GM21723 (cell line): Measurements from ENCODE around the gene TXNDC9.
"Not testable (repeated sequence)": the region's sequence is repeated elsewhere in the genome, so short reads cannot be mapped to it uniquely, and the experiment has no call there.

Experiments used
- ATAC-seq: cut with Tn5 transposase; IDR thresholded peaks from one replicate; pipeline ENCODE4 v1.9.1; 2021; ENCODE audit warnings: mild to moderate bottlenecking, moderate library complexity; ENCODE audit not compliant: unreplicated experiment

The TXNDC9 gene

DNA sequence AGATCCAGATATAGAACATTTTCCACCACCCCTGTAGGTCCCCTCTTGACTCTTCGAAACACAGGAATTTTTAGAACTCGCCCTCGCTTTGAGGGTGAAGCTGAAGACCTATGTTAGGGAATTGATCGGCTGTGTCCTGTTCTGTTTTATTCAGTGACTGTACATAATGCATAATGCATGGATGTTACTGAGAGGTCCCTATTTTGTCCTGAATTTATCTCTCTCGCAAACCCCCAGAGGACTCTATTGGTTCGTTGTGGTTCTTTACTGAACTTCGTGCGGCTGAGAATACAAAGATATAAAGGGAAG, 625 bp upstream of the TXNDC9 start:
- ATAC-seq = peak; percentile 12

DNA sequence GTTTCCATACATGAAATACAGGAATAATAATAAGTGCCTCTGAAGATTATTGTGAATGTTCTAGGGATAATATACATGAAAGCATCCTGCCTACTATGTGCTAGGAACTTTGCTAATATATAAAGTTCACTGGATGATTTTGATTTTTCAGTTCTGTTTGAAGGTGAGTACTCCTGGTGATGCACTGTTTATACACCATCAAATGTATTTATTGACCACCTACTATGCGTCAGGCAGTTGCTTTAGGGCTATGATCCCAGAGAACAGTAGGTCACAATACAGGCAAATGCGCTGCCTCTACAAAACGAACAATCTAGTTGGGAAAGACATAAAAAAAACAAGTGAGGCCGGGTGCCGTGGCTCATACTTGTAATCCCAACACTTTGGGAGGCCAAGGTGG, 10.7 kb downstream of the TXNDC9 start:
- ATAC-seq = no peak

DNA sequence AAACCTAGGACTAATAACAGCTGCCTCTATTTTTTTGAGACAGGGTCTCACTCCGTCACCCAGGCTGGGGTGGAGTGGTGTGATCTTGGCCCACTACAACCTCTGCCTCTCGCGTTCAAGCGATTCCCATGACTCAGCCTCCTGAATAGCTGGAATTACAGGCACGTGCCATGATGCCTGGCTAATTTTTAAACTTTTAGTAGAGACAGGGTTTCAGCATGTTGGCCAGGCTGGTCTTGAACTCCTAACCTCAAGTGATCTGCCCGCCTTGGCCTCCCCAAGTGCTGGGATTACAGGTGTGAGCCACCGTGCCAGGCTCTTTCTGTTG, 18.3 kb downstream of the TXNDC9 start:
- not testable (repeated sequence) for ATAC-seq

DNA sequence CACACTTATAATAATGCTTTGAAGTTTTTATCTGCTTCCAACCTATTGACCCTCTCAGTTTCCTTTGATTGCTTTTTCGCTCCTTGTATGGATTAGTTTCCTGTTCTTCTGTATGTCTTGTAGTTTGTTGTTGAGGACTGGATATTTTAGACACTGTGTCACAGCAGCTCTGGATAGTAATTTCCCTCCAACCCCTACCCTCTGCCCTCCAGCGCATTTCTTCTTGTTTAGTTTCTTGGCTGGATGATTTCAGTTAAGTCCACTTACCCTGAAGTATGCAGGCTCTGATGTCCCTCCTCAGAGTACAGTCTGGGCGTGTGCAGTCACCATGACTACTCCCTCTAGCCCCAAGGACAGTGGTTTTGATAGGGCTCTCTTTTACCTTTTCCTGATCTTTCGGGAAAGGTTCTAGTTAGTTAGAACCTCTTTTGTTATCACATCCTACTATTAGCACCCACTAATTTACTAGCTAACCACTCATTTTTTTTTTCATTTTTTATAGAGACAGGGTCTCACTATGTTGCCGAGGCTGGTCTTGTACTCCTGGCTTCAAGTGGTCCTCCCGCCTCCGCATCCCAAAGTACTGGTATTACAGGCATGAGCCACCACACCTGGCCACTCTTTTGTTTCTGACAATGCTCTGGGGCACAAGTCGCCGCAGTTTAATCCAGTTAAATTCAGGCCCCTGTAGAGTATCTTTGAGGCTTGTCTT, 18.8 kb downstream of the TXNDC9 start:
- ATAC-seq = no peak

GRCh38 chr2:99301097-99301496, 35.0 kb downstream of the TXNDC9 start, which contains the start of gene LYG1:
Gene LYG1, minus strand, starts transcription at chr2:99301197. Its CDS starts 5,527 bp downstream, at chr2:99295670.
- ATAC-seq = not testable (repeated sequence)

DNA sequence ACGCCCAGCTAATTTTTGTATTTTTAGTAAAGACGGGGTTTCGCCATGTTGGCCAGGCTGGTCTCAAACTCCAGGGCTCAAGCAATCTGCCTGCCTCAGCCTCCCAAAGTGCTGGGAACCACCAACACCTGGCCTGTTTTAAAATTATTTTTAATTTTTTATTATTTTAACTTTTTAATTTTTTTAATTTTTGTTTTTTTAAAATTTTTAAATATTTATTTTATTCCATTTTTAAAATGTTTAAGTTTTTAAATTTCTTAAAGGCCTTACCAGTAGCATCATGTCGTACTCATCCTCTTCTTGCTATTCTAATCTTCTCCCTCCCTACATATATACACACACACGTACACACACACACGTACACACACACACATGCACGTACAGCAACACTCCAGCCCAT, 36.6 kb downstream of the TXNDC9 start:
- no peak for ATAC-seq

- ATAC-seq = no peak
Observed at GRCh38 chr2:99297994-99298393, 38.1 kb downstream of the TXNDC9 start.

DNA sequence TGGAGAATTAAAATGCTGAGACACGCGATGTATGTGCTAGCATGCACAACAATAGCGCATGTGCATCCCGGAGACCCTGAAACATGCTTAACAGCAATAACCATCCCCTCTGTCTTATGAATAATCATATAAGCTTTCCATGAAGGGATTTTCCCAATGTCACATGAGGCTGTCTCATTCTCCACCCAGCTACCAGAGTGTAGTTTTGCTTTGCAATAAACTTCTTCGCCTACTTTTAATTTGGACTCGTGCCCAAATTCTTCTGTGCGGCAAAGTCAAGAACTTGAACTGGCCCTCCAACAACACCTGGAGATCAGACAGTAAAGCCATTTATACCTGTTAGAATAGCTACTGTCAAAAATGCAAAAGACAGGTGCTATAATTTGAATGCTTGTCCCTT, 50.6 kb downstream of the TXNDC9 start:
- ATAC-seq = no peak

DNA sequence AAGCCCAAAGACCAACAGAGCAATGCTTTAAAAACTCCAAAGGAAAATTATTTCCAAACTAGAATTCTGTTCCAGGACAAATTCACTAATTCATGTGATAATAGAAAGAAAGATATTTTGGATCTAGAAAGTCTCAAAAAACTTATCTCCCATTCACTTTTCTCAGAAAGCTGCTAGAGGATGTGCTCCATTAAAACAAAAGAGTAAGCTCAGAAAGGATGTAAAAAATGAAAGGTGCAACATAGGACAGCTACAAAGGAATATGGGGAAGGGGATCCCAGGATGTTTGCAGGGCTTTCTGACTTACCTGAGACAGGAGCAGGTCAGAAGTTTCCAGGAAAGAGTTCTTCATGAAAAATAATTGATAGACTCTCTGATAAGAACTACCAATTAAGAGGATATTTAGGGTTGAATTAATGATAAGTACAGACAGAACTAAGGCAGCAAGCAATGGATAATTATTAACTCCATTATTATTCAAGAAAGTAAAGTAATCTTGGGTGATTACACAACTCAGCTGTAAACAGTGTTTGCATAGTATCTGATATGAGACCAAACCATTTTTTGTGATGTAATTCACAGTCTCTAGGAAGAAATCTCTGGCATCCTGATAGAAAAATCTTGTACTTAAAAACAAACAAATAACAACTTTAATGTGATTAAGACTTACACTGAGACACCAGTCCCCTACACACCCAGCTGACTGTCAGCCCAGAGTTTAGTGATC, 56.0 kb downstream of the TXNDC9 start:
- no peak for ATAC-seq

GRCh38 chr2:99278793-99279291, 57.3 kb downstream of the TXNDC9 start:
- ATAC-seq = no peak

DNA sequence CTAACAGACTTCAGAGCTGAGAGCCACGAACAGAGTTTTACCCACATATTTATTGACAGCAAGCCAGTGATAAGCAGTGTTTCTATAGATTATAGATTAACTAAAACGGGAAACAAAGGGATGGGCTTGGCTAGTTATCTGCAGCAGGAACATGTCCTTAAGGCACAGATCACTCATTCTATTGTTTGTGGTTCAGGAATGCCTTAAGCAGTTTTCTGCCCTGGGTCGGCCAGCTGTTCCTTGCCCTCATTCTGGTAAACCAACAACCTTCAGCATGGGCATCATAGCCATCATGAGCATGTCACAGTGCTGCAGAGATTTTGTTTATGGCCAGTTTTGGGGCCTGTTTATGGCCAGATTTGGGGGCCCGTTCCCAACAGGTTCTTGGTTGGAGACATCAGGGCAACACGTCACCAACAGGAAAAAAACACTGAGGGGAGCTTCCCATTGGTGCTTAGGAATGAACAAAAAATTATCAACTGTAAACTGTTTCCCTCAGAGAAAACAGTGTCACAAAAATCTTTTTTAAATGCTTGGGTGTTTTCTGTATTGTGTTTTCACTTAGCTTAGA, 57.9 kb downstream of the TXNDC9 start:
- not testable (repeated sequence) for ATAC-seq

DNA sequence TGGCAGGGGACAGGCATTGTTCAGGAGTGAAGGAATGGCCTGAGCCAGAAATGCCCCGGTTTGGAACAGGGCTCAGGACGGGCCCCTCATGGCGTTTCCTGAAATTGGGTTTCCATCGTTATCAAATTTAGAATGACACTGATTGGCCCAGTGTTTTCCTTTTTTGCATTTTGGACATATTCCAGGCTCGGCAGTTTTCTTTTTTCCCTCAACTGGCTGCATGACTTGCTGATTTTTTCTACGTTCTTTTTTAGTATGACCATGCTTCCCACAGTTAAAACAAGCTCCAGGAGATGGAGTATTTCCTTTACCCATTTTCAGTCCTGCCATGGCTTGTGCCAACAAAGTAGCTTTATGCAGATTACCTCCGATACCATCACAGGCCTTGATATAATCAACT, 60.3 kb downstream of the TXNDC9 start:
- ATAC-seq = no peak
